ENCODE results near the gene HDLBP.
"Not testable (repeated sequence)": the region's sequence is repeated elsewhere in the genome, so short reads cannot be mapped to it uniquely, and the experiment has no call there.

Gene HDLBP

GRCh38 chr2:241300000-241300399, 15.5 kb downstream of the HDLBP start:
- Histone ChIP-seq H3K4me3 (ENCODE audit: low read depth, low read length) (no peak overlapping the region), H3K27ac (ENCODE audit: low read depth, low read length) (no peak overlapping the region), H3K9ac (ENCODE audit: low read depth, low read length) (no peak overlapping the region), H3K9me3 (ENCODE audit: control insufficient read depth, insufficient read depth, low read length) (no peaks in the 10 kb centered on the region), H3K4me1 (ENCODE audit: control insufficient read depth, insufficient read depth, low read length) (peaks cover 4% of the 10 kb centered on the region; the same call in 1 of the 2 replicates), H3K27me3 (ENCODE audit: control insufficient read depth, insufficient read depth, low read length) (no peaks in the 10 kb centered on the region), H3K36me3 (ENCODE audit: control insufficient read depth, insufficient read depth, low read length) (0 out of 2 replicates have a peak, but pooled peaks cover 9% of the 10 kb centered on the region)

DNA sequence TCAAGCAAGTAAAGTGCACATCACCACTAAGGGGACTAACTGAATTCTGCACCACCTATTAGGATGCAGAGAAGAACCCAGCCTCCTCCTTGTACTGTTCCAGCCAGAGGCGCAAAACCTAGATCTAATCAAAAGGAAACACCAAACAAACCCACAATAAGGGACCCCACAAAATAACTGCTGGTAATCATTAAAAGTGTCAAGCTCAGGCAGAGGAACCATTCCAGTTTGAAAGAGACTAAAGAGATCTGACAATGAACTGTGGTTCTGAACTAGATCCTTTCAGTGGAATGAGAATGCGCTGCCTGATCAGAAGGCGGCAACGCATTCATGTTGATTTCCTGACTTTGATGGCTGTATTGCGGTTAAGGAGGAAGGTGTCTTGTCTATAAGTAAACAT, 16.8 kb downstream of the HDLBP start:
- H3K9ac ChIP-seq (ENCODE audit: low read depth, low read length), result no peak overlapping the region
- H3K4me3 ChIP-seq (ENCODE audit: low read depth, low read length), result no peak overlapping the region
- H3K27me3 ChIP-seq (ENCODE audit: control insufficient read depth, insufficient read depth, low read length), result no peaks in the 10 kb centered on the region
- 0 out of 2 replicates have a peak, but pooled peaks cover 9% of the 10 kb centered on the region for H3K36me3 ChIP-seq (ENCODE audit: control insufficient read depth, insufficient read depth, low read length)
- H3K9me3 ChIP-seq (ENCODE audit: control insufficient read depth, insufficient read depth, low read length), result no peaks in the 10 kb centered on the region
- H3K27ac ChIP-seq (ENCODE audit: low read depth, low read length), result no peak overlapping the region
- peaks cover 4% of the 10 kb centered on the region; the same call in 1 of the 2 replicates for H3K4me1 ChIP-seq (ENCODE audit: control insufficient read depth, insufficient read depth, low read length)

- Histone ChIP-seq H3K9me3 (ENCODE audit: control insufficient read depth, insufficient read depth, low read length) (no peaks in the 10 kb centered on the region), H3K9ac (ENCODE audit: low read depth, low read length) (no peak overlapping the region), H3K4me3 (ENCODE audit: low read depth, low read length) (no peak overlapping the region), H3K4me1 (ENCODE audit: control insufficient read depth, insufficient read depth, low read length) (peaks cover 4% of the 10 kb centered on the region; the same call in 1 of the 2 replicates), H3K36me3 (ENCODE audit: control insufficient read depth, insufficient read depth, low read length) (0 out of 2 replicates have a peak, but pooled peaks cover 9% of the 10 kb centered on the region), H3K27ac (ENCODE audit: low read depth, low read length) (no peak overlapping the region), H3K27me3 (ENCODE audit: control insufficient read depth, insufficient read depth, low read length) (no peaks in the 10 kb centered on the region)
Observed at GRCh38 chr2:241296767-241297166, 18.7 kb downstream of the HDLBP start.

GRCh38 chr2:241295326-241296095, 20.0 kb downstream of the HDLBP start:
- H3K27ac ChIP-seq (ENCODE audit: low read depth, low read length), result peak overlapping the region; percentile 16
- H3K4me3 ChIP-seq (ENCODE audit: low read depth, low read length), result no peak overlapping the region
- no peaks in the 10 kb centered on the region for H3K9me3 ChIP-seq (ENCODE audit: control insufficient read depth, insufficient read depth, low read length)
- H3K9ac ChIP-seq (ENCODE audit: low read depth, low read length), result no peak overlapping the region
- H3K36me3 ChIP-seq (ENCODE audit: control insufficient read depth, insufficient read depth, low read length), result 0 out of 2 replicates have a peak, but pooled peaks cover 9% of the 10 kb centered on the region
- H3K4me1 ChIP-seq (ENCODE audit: control insufficient read depth, insufficient read depth, low read length), result peaks cover 4% of the 10 kb centered on the region; the same call in 1 of the 2 replicates
- H3K27me3 ChIP-seq (ENCODE audit: control insufficient read depth, insufficient read depth, low read length), result no peaks in the 10 kb centered on the region

DNA sequence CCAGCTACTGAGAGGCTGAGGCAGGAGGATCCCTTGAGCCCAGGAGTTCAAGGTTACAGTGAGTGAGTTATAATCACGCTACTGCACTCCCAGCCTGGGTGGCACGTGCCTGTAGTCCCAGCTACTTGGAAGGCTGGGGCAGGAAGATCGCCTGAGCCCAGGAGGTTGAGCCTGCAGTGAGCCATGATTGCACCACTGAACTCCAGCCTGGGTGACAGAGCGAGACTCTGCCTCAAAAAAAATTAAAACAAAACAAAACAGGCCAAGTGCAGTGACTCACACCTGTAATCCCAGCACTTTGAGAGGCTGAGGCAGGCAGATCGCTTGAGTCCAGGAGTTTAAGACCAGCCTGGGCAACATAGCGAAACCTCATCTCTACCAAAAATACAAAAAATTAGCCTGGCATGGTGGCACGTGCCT, 22.1 kb downstream of the HDLBP start:
- H3K36me3 ChIP-seq (ENCODE audit: control insufficient read depth, insufficient read depth, low read length); H3K9ac ChIP-seq (ENCODE audit: low read depth, low read length); H3K9me3 ChIP-seq (ENCODE audit: control insufficient read depth, insufficient read depth, low read length); H3K4me1 ChIP-seq (ENCODE audit: control insufficient read depth, insufficient read depth, low read length); H3K4me3 ChIP-seq (ENCODE audit: low read depth, low read length); H3K27me3 ChIP-seq (ENCODE audit: control insufficient read depth, insufficient read depth, low read length); H3K27ac ChIP-seq (ENCODE audit: low read depth, low read length): not testable (repeated sequence)

- no peaks in the 10 kb centered on the region for H3K4me1 ChIP-seq (ENCODE audit: control insufficient read depth, insufficient read depth, low read length)
- H3K27ac ChIP-seq (ENCODE audit: low read depth, low read length), result no peak overlapping the region
- H3K27me3 ChIP-seq (ENCODE audit: control insufficient read depth, insufficient read depth, low read length), result no peaks in the 10 kb centered on the region
- no peak overlapping the region for H3K9ac ChIP-seq (ENCODE audit: low read depth, low read length)
- H3K9me3 ChIP-seq (ENCODE audit: control insufficient read depth, insufficient read depth, low read length), result no peaks in the 10 kb centered on the region
- no peak overlapping the region for H3K4me3 ChIP-seq (ENCODE audit: low read depth, low read length)
- H3K36me3 ChIP-seq (ENCODE audit: control insufficient read depth, insufficient read depth, low read length), result peaks cover 3% of the 10 kb centered on the region; the same call in 1 of the 2 replicates
Observed at GRCh38 chr2:241291977-241292376, 23.5 kb downstream of the HDLBP start.

- no peaks in the 10 kb centered on the region for H3K27me3 ChIP-seq (ENCODE audit: control insufficient read depth, insufficient read depth, low read length)
- H3K27ac ChIP-seq (ENCODE audit: low read depth, low read length), result no peak overlapping the region
- no peak overlapping the region for H3K9ac ChIP-seq (ENCODE audit: low read depth, low read length)
- no peak overlapping the region for H3K4me3 ChIP-seq (ENCODE audit: low read depth, low read length)
- H3K36me3 ChIP-seq (ENCODE audit: control insufficient read depth, insufficient read depth, low read length), result no peaks in the 10 kb centered on the region; the same call in 1 of the 2 replicates
- no peaks in the 10 kb centered on the region for H3K4me1 ChIP-seq (ENCODE audit: control insufficient read depth, insufficient read depth, low read length)
- H3K9me3 ChIP-seq (ENCODE audit: control insufficient read depth, insufficient read depth, low read length), result no peaks in the 10 kb centered on the region
Observed at GRCh38 chr2:241291153-241291552, 24.3 kb downstream of the HDLBP start.

DNA sequence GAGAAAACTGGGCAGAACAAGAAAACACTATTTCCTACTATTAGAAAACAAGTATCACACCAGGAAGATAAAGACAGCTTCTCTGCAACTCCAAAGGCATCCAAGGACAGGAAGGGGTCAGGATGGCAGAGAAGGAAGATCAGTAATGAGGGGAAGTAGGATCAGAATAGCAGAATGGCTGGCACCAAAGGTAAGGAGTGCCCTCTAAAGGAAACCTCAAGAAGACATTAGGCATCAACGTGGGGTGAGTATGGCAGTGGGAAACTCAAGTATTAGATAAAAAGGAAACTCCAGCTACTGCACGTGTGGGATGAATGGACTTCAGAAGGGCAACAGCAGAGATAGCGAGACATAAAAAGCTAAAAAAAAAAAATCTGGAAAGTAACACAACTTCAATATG, 25.9 kb downstream of the HDLBP start:
- Histone ChIP-seq H3K9ac (ENCODE audit: low read depth, low read length) (no peak overlapping the region), H3K36me3 (ENCODE audit: control insufficient read depth, insufficient read depth, low read length) (peaks cover 4% of the 10 kb centered on the region; the same call in 1 of the 2 replicates), H3K4me3 (ENCODE audit: low read depth, low read length) (no peak overlapping the region), H3K27ac (ENCODE audit: low read depth, low read length) (no peak overlapping the region), H3K27me3 (ENCODE audit: control insufficient read depth, insufficient read depth, low read length) (no peaks in the 10 kb centered on the region), H3K4me1 (ENCODE audit: control insufficient read depth, insufficient read depth, low read length) (no peaks in the 10 kb centered on the region), H3K9me3 (ENCODE audit: control insufficient read depth, insufficient read depth, low read length) (no peaks in the 10 kb centered on the region)

DNA sequence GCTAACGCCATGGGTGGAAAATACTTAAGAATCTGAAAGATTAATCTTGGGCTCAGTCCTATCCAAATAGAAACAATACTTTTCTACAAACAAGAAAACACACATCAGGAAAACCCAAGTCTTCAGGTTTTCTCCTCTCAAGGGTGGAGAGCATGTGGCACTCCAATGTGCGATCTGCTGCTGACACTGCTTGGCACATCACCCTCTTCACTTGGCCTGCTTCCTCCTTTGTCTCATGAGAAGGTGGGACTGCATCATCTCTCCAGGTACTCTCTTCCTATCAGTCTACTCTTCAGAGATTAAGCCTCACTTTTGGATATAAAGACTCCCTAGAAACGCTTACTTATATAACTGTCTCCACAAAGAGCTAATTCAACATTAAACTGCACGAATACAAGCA, 26.4 kb downstream of the HDLBP start:
- Histone ChIP-seq H3K27me3 (ENCODE audit: control insufficient read depth, insufficient read depth, low read length) (no peaks in the 10 kb centered on the region), H3K36me3 (ENCODE audit: control insufficient read depth, insufficient read depth, low read length) (peaks cover 4% of the 10 kb centered on the region; the same call in 1 of the 2 replicates), H3K27ac (ENCODE audit: low read depth, low read length) (no peak overlapping the region), H3K9ac (ENCODE audit: low read depth, low read length) (no peak overlapping the region), H3K4me1 (ENCODE audit: control insufficient read depth, insufficient read depth, low read length) (no peaks in the 10 kb centered on the region), H3K4me3 (ENCODE audit: low read depth, low read length) (no peak overlapping the region), H3K9me3 (ENCODE audit: control insufficient read depth, insufficient read depth, low read length) (no peaks in the 10 kb centered on the region)

- Histone ChIP-seq H3K27ac (ENCODE audit: low read depth, low read length) (no peak overlapping the region), H3K9ac (ENCODE audit: low read depth, low read length) (no peak overlapping the region), H3K36me3 (ENCODE audit: control insufficient read depth, insufficient read depth, low read length) (peaks cover 4% of the 10 kb centered on the region; the same call in 1 of the 2 replicates), H3K4me1 (ENCODE audit: control insufficient read depth, insufficient read depth, low read length) (no peaks in the 10 kb centered on the region), H3K4me3 (ENCODE audit: low read depth, low read length) (no peak overlapping the region), H3K9me3 (ENCODE audit: control insufficient read depth, insufficient read depth, low read length) (no peaks in the 10 kb centered on the region), H3K27me3 (ENCODE audit: control insufficient read depth, insufficient read depth, low read length) (no peaks in the 10 kb centered on the region)
Observed at GRCh38 chr2:241288324-241288888, 27.1 kb downstream of the HDLBP start.
